Measurements from ENCODE around the gene HAUS3. TPM values are rescaled to one million over a fixed set of nuclear protein-coding genes. Genes with fewer than 3 reads are reported as not detected.

HAUS3 gene
- total and polyA plus RNA-seq, 10 of the 15 experiments (the other 5 are each of a cell fraction or from before 2014, with no cell fraction given): 4.2 to 23.9 (median 12.3) TPM

- peaks cover 0 to 4% of the 10 kb centered on the region in 2 experiments; a peak in 2 of 4 replicates for H3K36me3 ChIP-seq (ENCODE audit: control insufficient read depth in 2 of 2, insufficient read depth in 2 of 2, low read length in 1 of 2)
- ChIA-PET POLR2A (interaction anchor here (1.7 kb wide), 1 partner anchor 10 kb away, joined by 4 read pairs; the partner anchor contains the start of gene MXD4), CTCF (no interaction called here), SMC1A (ENCODE audit: uncharacterized antibody, unreplicated experiment) (no interaction called here), RAD21 (ENCODE audit: unreplicated experiment) (no interaction called here)
- no peaks in the 10 kb centered on the region for H4K20me1 ChIP-seq (ENCODE audit: control insufficient read depth, insufficient read depth)
- intact Hi-C loops (cut with micrococcal nuclease; ENCODE audit: unreplicated experiment) (no loop called here), in situ Hi-C loops (cut with MboI) (no loop called here)
- no peak for TF ChIP-seq CBFB (IDR thresholded peaks at IDR 0.05; ENCODE audit: low read depth)
- TF ChIP-seq STAT1 (conservative IDR thresholded peaks at IDR 0.05): no peak
- TF ChIP-seq SREBF2 (IDR thresholded peaks at IDR 0.05; ENCODE audit: low read length): no peak
- no peak for TF ChIP-seq CBX3 (IDR thresholded peaks at IDR 0.05; ENCODE audit: borderline replicate concordance, low read depth)
- TF ChIP-seq TBL1XR1 (IDR thresholded peaks at IDR 0.05; ENCODE audit: low read depth, low read length): no peak
- no peak for TF ChIP-seq BCL3 (IDR thresholded peaks at IDR 0.05; ENCODE audit: borderline replicate concordance, insufficient read depth, low read depth, low read length, poor library complexity, severe bottlenecking)
- TF ChIP-seq, protein P1, sequence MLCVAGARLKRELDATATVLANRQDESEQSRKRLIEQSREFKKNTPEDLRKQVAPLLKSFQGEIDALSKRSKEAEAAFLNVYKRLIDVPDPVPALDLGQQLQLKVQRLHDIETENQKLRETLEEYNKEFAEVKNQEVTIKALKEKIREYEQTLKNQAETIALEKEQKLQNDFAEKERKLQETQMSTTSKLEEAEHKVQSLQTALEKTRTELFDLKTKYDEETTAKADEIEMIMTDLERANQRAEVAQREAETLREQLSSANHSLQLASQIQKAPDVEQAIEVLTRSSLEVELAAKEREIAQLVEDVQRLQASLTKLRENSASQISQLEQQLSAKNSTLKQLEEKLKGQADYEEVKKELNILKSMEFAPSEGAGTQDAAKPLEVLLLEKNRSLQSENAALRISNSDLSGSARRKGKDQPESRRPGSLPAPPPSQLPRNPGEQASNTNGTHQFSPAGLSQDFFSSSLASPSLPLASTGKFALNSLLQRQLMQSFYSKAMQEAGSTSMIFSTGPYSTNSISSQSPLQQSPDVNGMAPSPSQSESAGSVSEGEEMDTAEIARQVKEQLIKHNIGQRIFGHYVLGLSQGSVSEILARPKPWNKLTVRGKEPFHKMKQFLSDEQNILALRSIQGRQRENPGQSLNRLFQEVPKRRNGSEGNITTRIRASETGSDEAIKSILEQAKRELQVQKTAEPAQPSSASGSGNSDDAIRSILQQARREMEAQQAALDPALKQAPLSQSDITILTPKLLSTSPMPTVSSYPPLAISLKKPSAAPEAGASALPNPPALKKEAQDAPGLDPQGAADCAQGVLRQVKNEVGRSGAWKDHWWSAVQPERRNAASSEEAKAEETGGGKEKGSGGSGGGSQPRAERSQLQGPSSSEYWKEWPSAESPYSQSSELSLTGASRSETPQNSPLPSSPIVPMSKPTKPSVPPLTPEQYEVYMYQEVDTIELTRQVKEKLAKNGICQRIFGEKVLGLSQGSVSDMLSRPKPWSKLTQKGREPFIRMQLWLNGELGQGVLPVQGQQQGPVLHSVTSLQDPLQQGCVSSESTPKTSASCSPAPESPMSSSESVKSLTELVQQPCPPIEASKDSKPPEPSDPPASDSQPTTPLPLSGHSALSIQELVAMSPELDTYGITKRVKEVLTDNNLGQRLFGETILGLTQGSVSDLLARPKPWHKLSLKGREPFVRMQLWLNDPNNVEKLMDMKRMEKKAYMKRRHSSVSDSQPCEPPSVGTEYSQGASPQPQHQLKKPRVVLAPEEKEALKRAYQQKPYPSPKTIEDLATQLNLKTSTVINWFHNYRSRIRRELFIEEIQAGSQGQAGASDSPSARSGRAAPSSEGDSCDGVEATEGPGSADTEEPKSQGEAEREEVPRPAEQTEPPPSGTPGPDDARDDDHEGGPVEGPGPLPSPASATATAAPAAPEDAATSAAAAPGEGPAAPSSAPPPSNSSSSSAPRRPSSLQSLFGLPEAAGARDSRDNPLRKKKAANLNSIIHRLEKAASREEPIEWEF (IDR thresholded peaks at IDR 0.05; ENCODE audit: insufficient replicate concordance, low read depth, low read length): no peak
- H2AFZ ChIP-seq (ENCODE audit: control insufficient read depth, low read depth, low read length): no peak overlapping the region
- H3K4me2 ChIP-seq (ENCODE audit: control insufficient read depth, insufficient read depth): no peak overlapping the region
- no peak for ATAC-seq
- no peaks in the 10 kb centered on the region for H3K27me3 ChIP-seq (replicated peaks in 1 of 2; ENCODE audit: control insufficient read depth in 2 of 2, insufficient read depth in 2 of 2, low read length in 1 of 2)
- no TSS peak for BruUV-seq (replicated peaks)
- no peaks in the 10 kb centered on the region for H3K4me1 ChIP-seq (ENCODE audit: control insufficient read depth, insufficient read depth, low read length)
- H3K27ac ChIP-seq (ENCODE audit: control insufficient read depth, insufficient read depth): no peak overlapping the region
- 89% methylated on average over 11 of the region's 12 CpGs for WGBS (ENCODE audit: insufficient coverage, insufficient replicate concordance, low lambda C conversion rate, missing lambda C conversion rate)
- H3K9me3 ChIP-seq (replicated peaks; ENCODE audit: control insufficient read depth, insufficient read depth, low read length): no peaks in the 10 kb centered on the region
- H3K9ac ChIP-seq (ENCODE audit: control insufficient read depth, insufficient read depth, low read length): no peak overlapping the region
- no peak for FAIRE-seq
- no peak for DNase-seq (ENCODE audit: low read depth, low spot score)
- H3K79me2 ChIP-seq (ENCODE audit: control insufficient read depth, insufficient read depth, low read length): no peaks in the 10 kb centered on the region
- H3K4me3 ChIP-seq: no peak overlapping the region
Observed at GRCh38 chr4:2252530-2253091, 10.7 kb upstream of the HAUS3 start.

Measured in GM12878 (cell line).